ENCODE measurements around the gene TRIM71.

DNA sequence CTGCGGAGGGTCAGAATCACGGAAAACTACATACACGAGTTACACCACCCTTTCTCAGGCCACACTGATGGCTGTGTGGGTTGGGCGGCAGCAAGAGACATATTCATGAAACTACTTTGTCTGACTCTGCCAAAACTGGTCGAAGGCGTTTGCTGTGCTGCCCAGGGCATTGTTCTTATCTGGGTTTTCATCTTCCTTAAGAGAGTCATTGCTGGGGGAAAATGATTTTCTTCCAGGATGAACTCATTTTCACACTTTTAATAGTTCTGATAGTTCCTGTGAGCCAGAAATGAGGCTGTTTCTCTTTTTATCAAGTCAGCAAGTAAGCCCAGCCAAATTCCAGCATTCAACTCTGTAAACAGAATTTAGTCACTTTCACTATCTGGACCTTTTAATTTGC is 47.6 kb downstream of the TRIM71 start:
- TF ChIP-seq, protein P1, sequence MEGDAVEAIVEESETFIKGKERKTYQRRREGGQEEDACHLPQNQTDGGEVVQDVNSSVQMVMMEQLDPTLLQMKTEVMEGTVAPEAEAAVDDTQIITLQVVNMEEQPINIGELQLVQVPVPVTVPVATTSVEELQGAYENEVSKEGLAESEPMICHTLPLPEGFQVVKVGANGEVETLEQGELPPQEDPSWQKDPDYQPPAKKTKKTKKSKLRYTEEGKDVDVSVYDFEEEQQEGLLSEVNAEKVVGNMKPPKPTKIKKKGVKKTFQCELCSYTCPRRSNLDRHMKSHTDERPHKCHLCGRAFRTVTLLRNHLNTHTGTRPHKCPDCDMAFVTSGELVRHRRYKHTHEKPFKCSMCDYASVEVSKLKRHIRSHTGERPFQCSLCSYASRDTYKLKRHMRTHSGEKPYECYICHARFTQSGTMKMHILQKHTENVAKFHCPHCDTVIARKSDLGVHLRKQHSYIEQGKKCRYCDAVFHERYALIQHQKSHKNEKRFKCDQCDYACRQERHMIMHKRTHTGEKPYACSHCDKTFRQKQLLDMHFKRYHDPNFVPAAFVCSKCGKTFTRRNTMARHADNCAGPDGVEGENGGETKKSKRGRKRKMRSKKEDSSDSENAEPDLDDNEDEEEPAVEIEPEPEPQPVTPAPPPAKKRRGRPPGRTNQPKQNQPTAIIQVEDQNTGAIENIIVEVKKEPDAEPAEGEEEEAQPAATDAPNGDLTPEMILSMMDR (IDR thresholded peaks at IDR 0.05) = no peak
- TF ChIP-seq POLR2A (IDR thresholded peaks at IDR 0.05) (no peak), EP300 (IDR thresholded peaks at IDR 0.05) (no peak)
